Stimulated activated CD8-positive, alpha-beta memory T cell treated with anti-CD3 and anti-CD28 coated beads, Interleukin-12 subunit alpha, Interleukin-12 subunit beta, amount 100 ng/mL, for 1 hour (primary cell): Measurements from ENCODE around the gene AFF3.

Source experiments
- DNase-seq: peaks from one replicate; pipeline ENCODE4 v3.0.0-alpha.2; 2020; ENCODE audit warnings: low read depth

AFF3 gene

DNA sequence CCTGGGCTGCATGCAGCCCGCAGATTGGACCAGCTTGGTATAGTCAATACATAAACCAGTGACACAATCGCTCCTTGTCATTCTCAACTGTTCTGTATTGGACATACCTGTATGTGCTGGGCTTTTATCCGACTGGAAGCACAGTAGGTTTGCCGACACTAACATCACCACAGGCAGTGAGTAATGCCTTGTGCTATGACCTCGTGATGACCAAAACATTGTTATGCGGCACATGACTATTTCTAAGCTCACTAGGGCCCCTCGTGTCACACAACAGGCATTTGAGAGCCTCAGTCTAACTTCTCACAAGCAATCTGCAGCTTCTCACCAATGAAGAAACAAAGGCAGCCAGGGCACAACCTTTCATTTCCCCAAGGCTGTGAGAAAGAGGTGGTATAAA lies 320.8 kb downstream of the AFF3 start:
- DNase-seq, result no peak

DNA sequence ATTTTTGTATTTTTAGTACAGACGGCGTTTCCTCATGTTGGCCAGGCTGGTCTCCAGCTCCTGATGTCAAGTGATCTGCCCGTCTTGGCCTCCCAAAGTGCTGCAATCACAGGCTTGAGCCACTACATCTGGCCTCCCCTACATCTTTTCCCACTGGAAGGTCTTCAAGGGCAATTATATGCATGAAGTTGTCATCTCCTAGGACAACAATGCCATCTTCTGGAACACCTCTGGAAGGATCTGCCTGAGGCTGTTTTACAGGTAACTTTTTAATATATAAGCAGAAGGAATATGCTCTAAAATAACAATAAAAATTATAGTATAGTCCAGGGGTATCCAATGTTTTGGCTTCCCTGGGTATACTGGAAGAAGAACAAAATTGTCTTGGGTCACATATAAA lies 321.4 kb downstream of the AFF3 start:
- no peak for DNase-seq

DNA sequence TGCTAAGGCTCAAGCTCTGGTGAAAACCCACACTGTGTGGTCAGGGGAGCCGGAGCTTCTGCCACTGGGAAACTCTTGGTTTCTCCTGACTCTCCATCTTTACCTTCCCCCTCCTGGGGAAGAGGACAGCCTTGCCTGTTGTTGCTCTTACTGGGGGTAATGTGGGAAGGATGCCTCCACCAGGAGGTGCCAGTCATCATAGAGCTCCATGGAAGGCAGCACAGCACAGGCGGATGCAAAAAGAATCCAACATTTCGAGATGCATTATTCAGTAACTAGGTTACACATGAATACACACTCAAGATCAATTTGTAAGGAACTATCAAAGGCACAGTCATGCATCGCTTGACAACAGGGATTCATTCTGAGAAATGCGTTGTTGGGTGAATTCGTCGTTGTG lies 322.6 kb downstream of the AFF3 start:
- no peak for DNase-seq

DNA sequence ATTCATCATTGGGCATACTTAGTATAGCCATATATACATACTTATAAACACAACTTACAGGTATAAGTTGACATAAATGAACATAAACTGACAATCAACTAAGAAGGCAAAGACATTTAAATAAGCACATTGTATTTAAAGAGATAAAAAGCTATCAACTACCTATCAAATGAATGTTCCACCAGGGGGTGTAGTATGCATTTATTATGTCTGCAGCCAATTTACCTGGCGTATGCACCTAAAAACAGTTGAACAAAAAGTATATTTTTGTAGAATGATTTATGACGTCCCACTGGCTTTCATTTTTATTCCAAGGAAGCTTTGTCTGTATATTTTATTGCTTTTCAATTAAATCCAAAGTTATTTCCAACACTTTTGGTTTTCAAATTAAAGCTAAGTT lies 323.5 kb downstream of the AFF3 start:
- no peak for DNase-seq

DNA sequence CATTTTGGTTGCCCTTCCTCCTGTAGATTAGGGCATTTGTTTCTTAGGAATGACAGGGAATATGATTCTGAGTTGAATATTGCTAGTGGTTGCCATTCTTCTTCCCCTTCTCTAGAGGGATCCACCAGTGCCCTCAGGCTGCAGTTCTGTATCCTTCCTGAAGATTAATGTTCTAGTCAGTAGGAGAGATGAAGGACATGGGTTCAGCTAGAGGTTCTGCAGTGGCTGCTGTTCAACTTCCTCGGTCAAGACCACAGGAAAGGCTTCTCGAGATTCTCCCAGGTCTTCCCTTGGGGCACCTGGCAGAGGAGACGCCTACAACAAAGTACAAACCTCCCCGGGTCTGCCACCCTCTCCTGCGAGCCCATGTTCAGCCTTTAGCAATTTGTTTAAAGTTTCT lies 325.5 kb downstream of the AFF3 start:
- no peak for DNase-seq

DNA sequence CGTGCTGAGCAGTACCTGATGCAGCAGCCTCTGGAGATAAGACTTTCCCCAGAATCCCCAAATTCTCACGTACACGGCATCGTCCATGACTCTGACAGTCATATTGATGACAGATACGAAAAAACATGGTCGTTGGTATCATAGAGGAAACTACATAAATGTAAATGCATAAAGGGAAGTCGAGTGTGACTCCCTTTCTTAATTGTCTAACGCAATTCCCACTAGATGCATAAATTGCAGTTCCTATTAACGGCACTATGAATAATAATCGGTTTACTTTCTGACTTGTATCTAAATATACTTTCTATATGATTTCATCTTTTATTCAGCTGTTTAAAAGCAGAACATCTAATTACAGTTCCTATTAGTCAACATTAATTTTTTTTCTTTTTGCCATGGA lies 330.0 kb downstream of the AFF3 start:
- DNase-seq, result no peak

DNA sequence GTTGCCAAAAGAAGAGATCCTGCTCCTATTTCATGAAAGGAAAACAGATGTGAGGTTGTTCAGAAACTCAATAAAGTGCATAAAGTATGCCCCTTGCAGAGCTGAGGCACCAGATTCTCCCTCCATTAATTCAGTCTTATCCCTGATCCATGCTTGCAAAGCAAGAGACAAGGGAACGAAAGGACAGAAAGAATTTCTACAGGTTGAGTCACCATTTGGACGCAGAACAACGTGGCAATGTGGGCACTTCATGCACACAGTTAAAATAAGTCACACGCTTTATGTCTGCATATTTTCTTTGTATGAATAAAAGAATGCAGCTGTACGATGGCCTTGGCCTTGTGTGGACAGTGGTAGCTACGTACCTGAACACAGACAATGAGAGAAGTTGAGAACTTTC lies 330.8 kb downstream of the AFF3 start:
- DNase-seq, result no peak

DNA sequence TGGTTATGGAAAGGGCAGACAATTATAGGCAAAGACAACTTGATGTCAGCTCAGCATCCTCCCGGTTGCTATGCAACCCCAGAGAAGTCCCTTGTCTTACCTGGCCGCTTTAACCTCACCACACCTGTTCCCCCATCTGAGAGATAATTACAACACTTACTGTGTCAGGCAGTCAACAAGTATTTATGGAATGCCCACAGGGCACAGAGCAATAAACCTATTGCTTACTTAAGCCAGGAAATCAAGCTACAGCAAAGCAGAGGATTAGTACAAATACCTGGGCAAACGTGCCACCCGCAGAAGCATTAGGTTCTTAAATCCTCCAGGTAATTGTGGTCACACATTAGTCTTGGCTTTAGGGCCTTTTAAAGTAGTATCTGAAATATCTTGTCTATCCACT lies 332.2 kb downstream of the AFF3 start:
- DNase-seq, result no peak

DNA sequence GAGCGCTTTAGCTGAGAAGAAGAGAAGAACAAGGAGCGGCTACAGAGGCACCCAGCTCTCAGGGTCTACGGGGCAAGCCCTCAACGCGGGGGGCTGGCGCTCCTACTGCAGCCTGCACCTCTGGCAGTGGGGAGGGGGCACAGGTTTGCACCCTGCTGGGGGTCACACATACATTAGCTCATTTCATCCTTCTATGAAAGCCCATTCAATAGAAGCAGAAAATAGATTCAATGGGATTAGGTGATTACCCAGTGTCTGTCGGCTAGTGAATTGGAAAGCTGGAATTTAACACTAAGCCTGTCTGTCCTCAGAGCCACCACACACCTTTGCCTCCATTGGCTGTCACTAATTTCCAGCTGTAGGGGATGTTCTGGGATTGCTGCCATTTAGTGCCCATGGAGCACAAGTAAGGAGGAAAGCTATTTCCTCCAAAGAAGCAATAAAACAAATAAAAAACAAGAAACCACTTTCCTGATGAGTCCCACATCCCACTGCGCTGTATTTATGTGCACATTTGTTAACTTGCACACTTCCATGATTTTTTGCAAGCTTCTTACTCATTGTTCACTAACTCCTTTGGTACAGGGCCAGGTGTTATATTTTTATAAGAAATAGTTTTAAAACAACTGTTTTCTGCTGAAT lies 333.0 kb downstream of the AFF3 start:
- DNase-seq, result no peak

DNA sequence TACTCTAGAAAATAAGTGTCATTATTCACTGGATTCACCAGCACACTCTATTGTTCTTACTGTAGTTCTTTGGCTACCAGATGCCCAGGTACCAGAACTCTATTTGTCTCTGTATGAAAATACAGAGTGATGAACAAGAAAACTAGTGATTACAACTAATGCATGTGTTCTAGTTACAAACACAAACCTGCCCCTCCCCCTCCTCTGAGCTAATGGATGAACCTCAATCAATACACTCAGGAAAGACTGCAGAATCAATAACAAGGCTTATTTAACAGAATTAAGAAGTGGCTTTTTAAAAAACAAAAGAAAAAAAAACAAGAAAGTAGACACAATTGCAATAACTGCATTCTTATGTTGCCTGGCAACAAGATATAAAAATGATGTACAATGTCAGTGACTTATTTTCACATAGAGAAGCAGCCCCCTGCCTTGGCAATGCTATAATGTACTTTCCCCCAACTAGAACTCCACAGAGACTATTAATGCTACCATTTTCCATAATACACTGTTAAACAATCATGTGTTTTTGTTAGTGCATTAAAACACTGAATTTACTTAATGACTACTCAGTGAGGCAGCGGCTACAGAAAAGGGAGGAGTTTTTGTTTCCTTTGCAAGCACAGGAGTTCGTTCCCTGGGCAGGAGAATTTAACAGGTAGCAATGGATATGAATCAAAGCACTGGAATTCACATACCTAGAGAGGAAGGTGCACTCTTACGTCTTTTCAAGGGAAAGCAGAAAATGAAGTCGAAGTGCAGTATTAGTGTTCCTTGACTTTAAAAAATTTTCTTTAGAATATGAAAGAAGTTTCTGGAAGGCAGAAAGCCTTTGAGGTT lies 333.8 kb downstream of the AFF3 start:
- no peak for DNase-seq

DNA sequence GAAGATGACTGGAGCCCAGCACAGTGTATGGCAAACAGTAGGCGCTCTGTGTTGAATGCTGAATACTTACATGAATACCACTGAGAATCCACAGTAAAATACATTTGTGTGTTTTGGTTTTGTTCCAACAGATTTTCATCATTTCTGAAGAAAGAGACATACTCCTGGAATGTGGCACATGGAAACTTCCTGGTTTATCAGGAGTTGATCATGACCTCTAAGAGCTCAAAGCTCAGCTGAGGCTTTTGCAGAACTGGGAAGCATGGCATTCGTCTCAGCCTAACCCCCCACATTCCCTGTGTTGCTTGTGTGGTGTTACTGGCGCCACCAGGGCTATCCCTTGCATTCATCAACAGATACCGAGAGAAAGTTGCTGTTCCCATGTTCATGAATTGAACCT lies 335.6 kb downstream of the AFF3 start:
- no peak for DNase-seq

DNA sequence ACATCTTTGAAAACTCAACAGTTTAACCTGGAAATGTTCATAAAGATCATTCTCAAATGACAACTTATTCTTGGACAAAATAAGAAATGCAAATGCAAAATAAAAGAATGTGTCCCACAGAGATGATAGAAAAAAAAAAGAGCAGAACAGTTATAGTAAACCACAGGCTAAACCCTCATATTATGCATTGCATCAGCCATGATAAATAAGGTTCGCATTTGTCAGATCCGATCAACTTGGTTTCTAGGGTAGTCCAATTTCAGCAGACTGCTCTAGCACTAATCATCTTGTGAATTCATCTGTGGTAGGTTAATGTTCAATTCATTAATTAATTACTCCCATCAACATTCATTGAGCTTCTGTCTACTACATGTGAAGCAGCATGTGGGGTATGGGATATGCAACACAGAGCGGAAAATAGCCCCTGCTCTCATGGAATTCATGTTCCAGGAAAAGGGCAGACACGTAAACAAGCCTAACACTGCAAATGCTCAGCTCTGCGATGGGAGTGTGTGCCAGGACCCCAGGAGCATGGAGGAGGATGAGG lies 336.4 kb downstream of the AFF3 start:
- DNase-seq, result no peak

DNA sequence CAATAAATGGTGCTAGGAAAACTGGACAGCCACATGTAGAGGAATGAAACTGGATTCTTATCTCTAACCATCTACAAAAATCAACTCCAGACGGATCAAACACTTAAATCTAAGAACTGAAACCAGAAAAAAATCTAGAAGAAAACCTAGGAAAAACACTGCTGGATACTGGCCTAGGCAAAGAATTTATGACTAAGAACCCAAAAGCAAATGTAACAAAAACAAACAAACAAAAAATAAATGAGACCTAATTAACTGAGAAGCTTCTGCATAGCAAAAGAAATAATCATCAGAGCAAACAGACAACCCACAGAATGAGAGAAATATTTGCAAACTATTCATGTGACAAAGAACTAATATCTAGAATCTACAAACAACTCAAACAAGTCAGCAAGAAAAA lies 338.5 kb downstream of the AFF3 start:
- no peak for DNase-seq

DNA sequence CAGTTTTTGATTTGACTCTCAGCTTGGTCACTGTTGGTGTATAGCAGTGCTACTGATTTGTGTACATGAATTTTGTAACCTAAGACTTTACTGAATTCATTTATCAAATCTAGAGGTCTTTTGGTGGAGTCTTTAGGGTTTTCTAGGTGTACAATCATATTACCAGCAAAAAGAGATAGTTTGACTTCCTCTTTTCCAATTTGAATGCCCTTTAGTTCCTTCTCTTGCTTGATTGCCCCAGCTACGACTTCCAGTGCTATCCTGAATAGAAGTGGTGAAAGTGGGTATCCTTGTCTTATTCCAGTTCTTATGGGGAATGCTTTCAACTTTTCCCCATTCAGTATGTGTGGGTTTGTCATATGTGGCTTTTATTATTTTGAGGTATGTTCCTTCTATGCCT lies 339.7 kb downstream of the AFF3 start:
- DNase-seq, result no peak

DNA sequence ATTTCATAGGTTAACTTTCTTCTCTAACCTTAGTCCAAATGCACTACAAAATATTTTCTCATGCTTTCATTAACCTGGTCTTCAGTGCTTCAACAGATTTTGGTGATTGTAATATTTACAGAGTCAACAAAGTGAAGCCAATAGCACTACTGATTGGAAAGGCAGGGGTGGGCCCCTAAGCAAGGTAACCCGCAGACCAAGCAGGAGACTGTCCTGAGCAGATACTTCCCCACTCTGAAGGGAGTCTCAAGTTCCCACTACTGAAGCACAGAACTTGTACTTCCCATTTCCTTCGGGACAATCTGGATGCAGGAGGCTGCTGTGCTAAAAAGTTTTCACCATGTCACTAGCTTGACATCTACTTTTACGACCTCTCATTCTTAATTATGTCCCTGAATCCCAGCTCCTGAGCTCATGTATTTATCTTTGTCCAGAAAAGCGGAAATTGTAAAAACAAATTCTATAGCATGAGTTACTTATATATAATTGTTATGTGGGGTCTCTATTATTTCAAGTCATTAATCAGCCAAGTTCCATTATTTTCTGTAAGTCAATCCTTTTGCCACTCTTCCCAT lies 341.0 kb downstream of the AFF3 start:
- no peak for DNase-seq

DNA sequence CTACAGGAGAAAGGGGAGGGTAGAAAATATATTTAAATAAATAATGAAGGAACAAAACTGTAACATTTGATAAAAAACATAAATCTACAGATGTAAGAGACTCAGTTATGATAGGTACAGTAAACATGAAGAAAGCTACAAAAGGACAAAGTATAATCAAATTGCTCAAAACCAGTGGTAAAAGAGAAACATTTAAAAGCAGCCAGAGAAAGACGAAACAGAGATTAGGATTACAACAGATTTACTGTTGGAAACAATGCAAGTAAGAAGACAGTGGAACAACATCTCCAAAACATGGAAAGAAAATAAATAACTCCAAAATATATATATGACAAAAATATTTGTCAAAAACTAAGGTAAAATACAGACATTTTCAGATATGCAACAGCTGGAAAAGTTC lies 344.9 kb downstream of the AFF3 start:
- no peak for DNase-seq

DNA sequence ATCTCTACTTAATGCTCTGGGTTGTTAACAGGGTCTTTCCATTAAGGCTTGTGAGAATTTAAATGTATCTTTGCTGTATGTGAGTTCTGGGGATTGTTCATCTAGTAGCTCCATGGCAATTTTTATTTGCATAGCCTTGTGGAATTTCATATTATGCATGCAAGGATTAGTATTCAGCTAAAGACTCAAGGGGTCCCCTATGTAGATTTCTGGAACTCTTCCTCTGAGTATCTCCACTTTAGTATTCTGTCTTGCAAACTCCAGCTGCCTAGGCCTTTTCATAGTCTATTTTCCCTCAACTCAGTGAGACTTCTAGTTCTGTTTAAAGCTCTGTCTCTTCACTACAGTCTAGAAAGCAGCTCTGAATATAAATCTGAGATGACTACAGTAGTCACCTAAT lies 348.0 kb downstream of the AFF3 start:
- no peak for DNase-seq

DNA sequence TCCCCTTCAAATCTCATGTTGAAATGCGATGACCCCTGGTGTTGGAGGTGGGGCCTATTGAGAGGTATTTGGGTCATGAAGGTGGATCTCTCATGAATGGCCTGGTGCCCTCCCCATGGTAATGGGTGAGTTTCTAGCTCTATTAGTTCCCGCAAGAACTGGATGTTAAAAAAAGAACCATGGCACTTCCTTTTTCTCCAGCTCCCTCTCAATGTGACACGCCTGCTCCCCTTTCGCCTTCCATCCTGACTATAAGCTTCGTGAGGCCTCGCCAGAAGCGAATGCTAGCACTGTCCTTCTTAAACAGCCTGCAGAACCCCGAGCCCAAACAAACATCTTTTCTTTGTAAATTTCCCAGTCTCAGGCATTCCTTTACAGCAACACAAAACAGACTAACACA lies 349.4 kb downstream of the AFF3 start:
- no peak for DNase-seq

DNA sequence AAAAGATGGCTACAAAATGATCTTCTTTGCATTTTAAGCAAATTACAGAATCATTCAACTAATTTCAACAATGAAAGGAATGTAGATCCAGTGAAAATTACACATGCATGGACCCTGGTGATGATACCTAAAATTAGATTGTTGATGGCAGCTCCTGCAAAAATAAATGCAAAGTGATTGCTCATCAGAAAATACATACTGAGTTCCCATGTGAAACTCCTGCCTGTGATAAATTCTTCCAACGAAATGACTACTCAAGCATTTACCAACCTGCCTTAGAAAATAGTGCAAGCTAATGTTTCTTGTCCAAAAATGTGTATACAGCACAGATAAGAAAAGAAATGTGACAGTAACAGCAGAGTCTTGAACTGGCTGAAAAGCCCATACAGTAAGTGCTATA lies 352.5 kb downstream of the AFF3 start:
- DNase-seq, result no peak

DNA sequence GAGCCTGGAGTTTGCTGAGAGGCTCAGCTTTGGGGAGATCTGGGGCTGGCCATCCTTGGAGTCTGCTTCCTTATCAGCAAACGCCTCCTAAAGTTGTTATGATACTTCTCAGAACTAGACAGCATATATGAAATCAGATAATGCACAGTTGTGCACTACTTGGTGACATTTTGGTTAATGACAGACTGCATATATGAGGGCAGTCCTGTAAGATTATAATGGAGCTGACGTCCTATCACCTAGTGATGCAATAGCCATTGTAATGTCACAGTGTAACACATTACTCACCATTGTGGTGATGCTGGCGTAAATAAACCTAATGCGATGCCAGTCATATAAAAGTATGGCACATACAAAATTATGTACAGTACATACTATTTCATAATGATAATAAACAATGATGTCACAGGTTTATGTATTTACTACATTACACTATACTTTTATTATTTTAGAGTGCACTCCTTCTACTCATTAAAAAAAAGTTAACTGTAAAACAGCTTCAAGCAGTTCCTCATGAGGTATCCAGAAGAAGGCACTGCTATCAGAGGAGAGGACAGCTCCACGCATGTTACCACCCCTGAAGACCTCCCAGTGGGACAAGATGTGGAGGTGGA lies 354.5 kb downstream of the AFF3 start:
- no peak for DNase-seq

DNA sequence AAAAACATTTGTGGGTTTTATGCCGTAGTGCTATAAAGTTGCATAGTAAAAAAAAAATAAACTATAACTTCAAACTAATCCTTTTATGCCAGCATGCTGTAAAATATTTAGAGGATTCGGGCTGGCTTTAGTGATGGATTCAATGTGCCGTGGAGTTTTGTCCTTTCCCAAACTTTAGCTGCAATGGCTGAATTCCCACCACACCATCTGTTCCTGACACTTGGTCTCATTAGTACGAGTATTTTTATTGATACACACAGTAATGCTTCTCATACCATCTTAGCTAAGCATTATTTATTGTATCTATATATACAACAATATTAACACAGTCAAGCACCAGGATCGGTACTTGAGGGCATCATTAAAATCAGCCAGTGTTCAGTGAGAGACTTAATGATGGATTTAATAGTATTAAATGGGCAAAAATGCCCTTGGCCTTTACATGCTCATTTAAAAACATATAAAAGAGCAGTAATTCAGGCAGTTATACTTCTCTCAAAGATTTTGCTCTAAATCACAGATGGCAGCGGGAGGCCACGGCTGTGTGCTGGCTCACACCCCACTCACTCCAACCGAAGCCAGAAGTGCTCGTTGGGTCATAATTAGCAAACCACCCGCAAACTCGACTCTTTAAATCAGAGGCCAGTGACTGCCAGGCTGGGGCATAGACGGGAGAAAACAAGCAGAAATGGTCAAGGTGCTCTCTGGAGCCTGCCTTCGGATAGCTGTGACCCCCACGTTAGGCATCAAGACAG lies 355.6 kb downstream of the AFF3 start:
- no peak for DNase-seq

DNA sequence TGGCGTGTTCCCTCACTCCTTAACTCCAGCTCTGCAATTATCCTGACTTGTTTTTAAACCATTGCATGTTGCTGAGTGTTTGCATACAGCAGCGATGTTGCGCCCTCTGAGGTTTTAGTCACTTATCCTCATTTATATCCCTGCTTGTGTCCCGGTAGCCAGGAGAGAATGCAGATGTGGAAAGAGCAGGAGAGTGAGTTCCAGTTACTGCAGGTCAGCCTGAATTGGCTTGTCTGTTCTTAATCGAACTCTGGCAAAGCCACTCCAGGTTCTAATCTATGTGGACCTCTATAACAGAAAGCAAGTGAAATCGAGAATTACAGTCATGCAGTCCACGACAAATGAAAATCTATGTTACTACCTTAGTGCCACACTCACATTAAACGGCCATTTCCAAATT lies 357.4 kb downstream of the AFF3 start:
- DNase-seq, result no peak
